GM19438 (cell line): ENCODE data around the gene CFAP206.
A peak's percentile ranks its signal among the peaks of the same experiment; 100 is the strongest.
"Not testable (repeated sequence)": the region's sequence is repeated elsewhere in the genome, so short reads cannot be mapped to it uniquely, and the experiment has no call there.

Experiments
- ATAC-seq: cut with Tn5 transposase; IDR thresholded peaks from one replicate; pipeline ENCODE4 v1.9.1; 2021; ENCODE audit warnings: low read depth; ENCODE audit not compliant: unreplicated experiment

The CFAP206 gene

DNA sequence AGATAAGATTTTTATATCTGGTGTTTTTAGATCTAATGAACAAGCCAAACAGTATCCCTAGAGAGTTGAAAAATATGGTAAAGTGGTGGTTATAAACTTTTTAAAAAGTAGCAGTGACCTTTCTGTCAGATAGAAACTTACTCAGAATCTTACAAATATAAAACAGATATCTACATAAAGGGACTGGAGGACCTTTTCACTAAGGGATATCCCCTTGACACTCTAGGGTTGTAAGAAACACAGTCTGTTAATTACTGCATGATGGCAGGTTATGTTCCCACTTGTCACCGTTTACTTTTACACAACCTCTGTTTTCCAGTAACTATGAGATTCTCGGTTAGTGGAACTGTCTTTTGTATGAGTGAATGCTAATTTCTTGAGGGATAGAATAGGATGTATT lies 11.5 kb downstream of the CFAP206 start:
- ATAC-seq, result no peak

DNA sequence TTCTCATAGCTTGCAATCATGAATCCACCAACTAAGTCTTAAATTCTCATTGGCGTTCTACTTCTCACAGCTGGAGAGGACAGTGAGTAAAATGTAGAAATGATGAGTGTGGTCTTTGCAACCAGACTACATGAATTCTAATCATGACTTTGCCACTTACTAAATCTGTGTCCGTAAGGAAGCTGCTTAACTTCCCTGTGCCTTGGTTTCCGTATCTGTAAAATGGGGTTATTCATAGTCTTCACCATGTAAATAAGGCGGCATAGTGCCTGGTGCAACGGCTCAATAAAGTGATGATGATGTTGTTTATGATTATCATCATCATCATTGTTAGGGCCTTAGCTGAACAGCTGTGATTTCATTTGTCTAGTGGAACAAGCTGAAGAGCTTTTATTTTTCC lies 12.6 kb downstream of the CFAP206 start:
- no peak for ATAC-seq

DNA sequence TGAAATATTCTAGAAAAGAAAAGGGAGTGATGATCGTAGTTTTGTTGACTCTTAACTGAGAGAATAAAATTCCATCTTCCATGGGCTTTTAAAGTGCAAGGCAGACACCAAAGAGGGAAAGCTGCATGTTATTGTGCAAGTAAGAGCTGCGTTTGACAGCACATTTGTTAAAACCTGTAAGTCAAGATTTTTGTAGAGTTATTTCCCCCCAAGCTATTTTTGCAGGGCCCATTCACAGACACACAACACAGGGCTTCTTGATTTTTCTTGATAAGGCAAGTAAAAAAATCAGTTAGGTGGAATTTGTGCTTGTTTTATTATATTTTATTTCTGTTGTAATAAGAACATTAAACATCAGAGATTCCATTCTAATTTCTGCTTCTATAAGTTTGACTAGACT lies 13.8 kb downstream of the CFAP206 start:
- ATAC-seq, result no peak

- ATAC-seq, result no peak
Measured at GRCh38 chr6:87426789-87427188, 19.0 kb downstream of the CFAP206 start.

DNA sequence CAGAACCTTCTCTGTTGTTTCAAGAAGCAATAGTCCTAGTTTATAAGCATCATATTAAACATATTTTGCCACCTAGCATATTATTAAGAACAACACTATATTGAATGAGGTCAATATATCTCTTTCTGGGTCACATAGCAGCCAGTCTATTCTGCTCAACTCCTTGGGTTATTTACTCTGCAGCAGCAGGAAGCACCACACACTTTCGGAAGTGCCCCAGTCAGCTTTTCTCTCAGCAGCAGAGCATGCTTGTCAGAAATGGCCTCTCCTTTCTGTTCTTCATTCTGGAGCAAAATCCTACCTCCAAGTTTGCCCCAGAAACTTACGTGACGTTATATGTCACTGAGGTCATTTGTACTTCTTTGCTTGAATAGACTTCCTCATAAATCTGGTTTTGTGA lies 22.7 kb downstream of the CFAP206 start:
- no peak for ATAC-seq

GRCh38 chr6:87431263-87431662 lies 23.5 kb downstream of the CFAP206 start:
- ATAC-seq, result no peak

GRCh38 chr6:87436435-87436834 lies 28.7 kb downstream of the CFAP206 start:
- no peak for ATAC-seq

DNA sequence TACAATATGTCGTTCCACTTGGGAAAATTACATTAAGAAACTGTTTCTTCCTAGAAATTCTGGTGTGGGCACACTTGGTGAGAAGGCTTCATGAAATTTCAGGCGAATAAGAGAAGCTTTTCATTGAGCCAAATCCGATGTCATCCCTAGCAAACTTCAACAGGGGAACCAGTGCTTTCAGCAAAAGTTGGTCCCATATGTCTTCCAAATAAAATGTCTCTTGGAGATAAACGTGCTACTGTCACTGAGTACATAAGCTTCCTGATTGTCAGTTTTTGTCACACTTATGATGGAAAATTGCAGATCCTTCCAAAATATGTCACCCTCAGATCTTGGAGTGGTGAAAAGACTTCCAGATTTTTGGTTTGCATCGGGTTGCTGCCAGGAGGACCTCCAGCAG lies 33.9 kb downstream of the CFAP206 start:
- ATAC-seq, result no peak

DNA sequence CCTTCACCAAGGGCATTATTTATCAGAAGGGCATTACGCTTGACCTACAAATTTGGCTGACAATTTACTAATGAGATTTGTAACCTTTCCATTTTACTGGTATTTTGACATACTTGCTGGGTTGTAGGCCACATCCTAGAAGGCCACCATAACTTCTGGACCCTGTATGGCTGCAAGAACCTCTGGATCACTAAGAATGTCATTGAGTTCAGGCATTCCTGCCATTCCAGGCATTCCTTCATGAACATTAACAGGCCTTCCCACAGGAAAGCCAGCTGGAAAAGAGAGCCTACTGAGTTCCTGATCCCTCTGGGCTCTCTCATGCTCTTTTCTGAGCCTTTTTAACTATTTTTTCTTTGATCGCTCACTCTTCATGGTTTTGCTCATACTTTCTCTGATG lies 36.6 kb downstream of the CFAP206 start:
- no peak for ATAC-seq

DNA sequence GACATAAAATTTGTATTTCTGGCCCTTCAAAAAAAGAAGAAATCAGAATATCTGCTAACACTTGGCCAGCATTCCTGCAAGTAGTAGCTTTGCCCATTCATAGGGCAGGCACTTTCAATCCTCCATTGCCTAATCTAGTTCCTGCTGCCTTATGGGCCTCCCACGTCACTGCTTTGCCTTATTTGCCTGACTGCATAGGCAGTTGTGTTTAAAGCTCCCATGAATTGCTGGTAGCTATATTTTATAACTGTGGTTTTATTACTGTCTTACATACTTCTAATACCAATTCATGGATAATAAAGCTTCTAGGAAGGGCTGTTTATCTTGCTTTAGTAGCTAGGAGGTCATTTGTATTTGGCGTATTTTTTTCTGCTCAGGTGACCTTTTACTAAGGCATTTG lies 57.3 kb downstream of the CFAP206 start:
- ATAC-seq, result no peak

- peak; percentile 85 for ATAC-seq
Measured at GRCh38 chr6:87472525-87473418, 65.0 kb downstream of the CFAP206 start, which contains the start of gene SLC35A1. Gene SLC35A1, plus strand, starts transcription at chr6:87472974. Its CDS starts 30 bp downstream, at chr6:87473004.

GRCh38 chr6:87473419-87473903 lies 65.7 kb downstream of the CFAP206 start:
- peak; percentile 74 for ATAC-seq

DNA sequence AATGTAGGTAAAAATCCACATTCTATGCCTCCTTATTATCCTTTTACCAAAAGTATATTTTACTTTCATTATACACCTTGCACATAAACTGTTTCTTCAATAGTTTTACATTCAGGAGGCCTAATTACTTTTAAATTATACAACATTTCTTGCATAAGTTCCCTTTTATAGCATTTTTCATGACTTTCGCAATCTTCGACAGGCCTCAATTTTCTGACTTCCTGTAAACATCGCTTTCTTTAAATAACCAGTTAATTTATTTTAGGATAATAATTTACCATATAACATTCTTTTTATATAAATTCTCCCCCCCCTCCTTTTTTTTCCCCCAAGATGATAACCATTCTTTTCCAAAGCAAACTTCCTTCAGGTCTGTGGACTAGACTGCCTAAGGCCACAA lies 74.2 kb downstream of the CFAP206 start:
- ATAC-seq, result no peak

GRCh38 chr6:87482366-87482765 lies 74.6 kb downstream of the CFAP206 start:
- ATAC-seq, result no peak

DNA sequence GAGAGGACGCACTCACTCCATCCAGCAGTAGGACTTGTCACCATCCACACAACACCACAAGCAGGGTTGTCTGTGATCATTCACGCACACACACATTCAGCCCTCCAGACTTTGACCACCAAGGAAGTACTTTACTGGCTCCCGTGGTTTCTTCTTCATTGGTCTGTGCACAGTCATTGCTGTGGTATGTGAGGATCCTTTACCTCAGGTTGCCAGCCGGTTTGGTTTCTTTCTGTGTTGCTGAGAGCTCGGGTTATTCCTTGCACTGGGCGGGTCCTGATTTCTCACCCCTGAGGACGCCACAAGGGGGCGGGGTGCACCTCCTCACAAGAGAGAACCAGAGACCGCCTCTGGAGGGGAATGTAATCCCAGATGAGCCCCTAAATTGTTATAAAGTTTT lies 76.2 kb downstream of the CFAP206 start:
- no peak for ATAC-seq

DNA sequence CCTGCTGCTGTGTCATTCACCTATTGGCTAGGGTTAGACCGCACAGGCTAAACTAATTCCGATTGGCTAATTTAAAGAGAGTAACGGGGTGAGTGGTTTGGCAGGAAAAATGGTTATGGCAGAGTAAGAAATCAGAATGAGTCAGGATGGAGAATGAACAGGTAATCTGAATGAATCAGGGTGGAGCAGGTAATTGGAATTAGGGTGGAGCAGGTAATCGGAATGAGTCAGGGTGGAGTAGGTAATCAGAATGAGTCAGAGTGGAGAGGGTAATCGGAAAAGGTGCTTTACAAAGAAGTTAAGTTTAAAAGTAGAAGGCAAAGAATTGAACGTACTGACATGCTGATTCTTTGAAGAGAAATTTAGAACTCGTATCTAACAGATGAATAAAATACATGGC lies 76.7 kb downstream of the CFAP206 start:
- ATAC-seq, result no peak

DNA sequence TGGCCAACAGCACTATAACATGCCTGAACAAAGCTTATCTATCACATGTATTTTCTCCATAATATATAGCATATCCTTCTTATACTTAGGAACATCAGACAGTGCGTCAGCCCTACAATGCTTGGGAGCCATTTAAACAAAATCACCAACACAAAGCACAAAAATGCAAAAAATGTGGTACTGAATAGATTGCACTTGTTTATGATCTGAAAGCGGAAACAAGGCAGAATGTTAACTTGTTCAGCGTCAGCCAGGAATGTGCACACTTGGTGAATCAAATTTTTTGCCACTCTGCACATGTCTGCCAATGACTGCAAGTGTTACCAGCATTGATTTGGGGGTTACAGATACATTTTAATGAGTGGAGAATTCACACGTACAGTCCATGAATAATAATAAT lies 79.8 kb downstream of the CFAP206 start:
- ATAC-seq, result no peak

GRCh38 chr6:87489326-87489725 lies 81.6 kb downstream of the CFAP206 start:
- not testable (repeated sequence) for ATAC-seq

DNA sequence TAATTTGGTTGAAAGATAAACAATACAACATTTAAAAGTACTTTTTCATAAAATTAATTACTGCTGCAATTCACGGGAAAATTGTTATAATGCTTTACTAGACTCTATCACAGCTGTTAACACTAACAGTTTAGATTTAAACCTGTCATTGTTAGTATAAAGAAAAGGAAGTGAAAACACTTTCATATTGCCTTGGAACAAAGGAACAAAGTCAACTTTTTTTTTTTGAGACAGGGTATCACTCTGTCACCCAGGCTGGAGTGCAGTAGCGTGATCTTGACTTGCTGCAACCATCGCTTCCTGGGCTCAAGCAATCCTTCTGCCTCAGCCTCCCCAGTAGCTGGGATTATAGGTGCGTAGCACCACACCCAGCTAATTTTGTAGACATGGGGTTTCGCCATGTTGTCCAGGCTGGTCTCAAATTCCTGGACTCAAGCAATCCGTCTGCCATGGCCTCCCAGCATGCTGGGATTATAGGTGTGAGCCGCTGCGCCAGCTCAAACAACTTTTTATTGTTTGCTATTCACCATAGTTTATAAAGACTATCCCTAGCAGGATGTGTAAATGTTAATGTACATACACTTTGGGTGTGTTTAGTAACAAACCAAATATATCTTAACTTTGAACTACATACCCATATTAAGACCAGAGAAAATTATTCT lies 87.1 kb downstream of the CFAP206 start:
- ATAC-seq, result peak; percentile 85

DNA sequence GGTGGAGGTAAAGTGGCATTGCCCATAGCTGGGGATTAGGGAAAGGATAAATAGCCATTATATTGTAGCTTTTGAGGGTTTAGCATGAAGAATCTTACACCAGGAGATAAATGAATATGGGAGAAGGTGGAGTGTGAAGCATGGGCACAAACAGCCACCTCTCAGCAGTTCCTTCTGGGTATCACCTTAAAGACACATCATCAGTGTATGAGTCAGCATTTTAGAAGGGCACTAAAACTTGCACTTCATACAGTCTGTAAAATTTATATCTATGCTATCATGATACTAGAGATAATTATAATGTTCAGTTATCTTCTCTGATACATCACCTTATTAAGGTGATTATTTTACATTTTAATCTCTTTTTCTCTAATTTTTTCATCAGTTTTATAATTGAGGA lies 90.3 kb downstream of the CFAP206 start:
- ATAC-seq, result no peak

DNA sequence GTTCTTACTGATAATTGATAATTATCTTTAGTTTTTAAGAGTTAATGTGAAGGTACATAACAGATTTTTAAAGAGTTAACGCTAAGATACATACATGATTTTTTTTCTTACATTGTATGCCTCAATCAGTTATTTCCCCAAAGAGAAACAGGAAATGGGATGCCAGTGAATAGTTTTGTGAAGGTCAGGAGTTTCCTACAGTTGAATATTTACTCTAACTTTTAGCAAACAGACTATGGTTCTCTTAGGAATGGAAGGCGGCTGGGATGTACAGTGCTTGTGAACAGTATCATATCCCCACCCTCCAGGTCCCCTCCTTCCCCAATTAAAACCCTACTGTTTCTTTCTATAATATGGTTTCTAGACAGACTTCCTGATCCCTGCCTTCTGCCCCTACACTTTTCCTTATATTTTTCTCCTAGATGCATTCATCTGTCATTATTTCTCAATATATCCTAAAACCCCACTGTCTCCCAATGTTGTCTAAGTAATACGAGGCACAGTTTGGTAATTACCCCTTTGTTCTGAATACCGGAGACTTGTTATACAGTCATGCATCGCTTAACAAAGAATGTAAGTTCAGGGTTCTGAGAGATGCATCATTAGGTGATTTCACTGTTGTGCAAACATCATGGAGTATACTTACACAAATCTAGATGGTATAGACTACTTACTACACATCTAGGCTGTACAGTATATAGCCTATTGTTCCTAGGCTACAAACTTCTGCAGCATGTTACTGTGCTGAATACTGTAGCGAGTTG lies 94.2 kb downstream of the CFAP206 start:
- no peak for ATAC-seq
